Tibial nerve (tissue), 4 donors: ENCODE data around the gene C9orf72. TPM values are rescaled to one million over a fixed set of nuclear protein-coding genes. Genes with fewer than 3 reads are reported as not detected.

ENCODE experiments used
- DNase-seq, 2 donors: peaks; one replicate each; pipeline ENCODE4 v3.0.0-alpha.2; 2019; ENCODE audit warnings: low spot score in 2 of 2
- H3K27ac ChIP-seq, 4 donors: fragments of 200-600 bp; sonication (generic) in 3 of 4; one replicate each; pipeline ENCODE4 v1.5.1; 2017 to 2019; ENCODE audit warnings: mild to moderate bottlenecking in 1 of 4
- H3K27me3 ChIP-seq, 2 donors: fragments of 200-600 bp; sonication (generic) in 1 of 2; one replicate each; pipeline versions ENCODE4 v1.5.1 to v1.6.0; 2017 to 2019
- H3K36me3 ChIP-seq, 3 donors: fragments of 200-600 bp; sonication (generic); one replicate each; pipeline ENCODE4 v1.5.1; 2018 to 2019
- H3K4me1 ChIP-seq, 4 donors: fragments of 200-600 bp; sonication (generic) in 3 of 4; one replicate each; pipeline ENCODE4 v1.5.1; 2017 to 2019
- H3K4me3 ChIP-seq, 4 donors: fragments of 200-600 bp; sonication (generic) in 3 of 4; one replicate each; pipeline ENCODE4 v1.5.1; 2017 to 2019; ENCODE audit warnings: mild to moderate bottlenecking in 1 of 4, moderate library complexity in 1 of 4
- H3K9me3 ChIP-seq, 4 donors: fragments of 200-600 bp; sonication (generic) in 3 of 4; one replicate each; pipeline ENCODE4 v1.5.1; 2017 to 2019
- CTCF ChIP-seq, 5 experiments: fragments of 200-600 bp in 3 of 5; fragments of 450-650 bp in 2 of 5; sonication (generic) in 3 of 5; IDR thresholded peaks; one replicate each; pipeline ENCODE4 v1.5.1; 2016 to 2019; ENCODE audit warnings: antibody characterized with exemption in 5 of 5, mild to moderate bottlenecking in 3 of 5, moderate library complexity in 2 of 5
- EP300 ChIP-seq, 2 donors: sonication (generic); formaldehyde crosslinking; IDR thresholded peaks; one replicate each; pipeline ENCODE4 v1.6.1; 2017; ENCODE audit warnings: antibody characterized with exemption in 2 of 2, mild to moderate bottlenecking in 1 of 2
- POLR2A ChIP-seq, 2 donors: fragments of 450-650 bp; IDR thresholded peaks; one replicate each; pipeline ENCODE4 v1.6.1; 2017; ENCODE audit warnings: antibody characterized with exemption in 2 of 2, mild to moderate bottlenecking in 2 of 2, moderate library complexity in 2 of 2
- WGBS, 2 donors: methylation state at CpG; one replicate each; pipeline ENCODE4 v1.1.5; 2018; 5-methylcytosine and 5-hydroxymethylcytosine counted together
- total RNA-seq, 4 donors: library from RNA; depleted of rRNA; stranded (reverse); fragments of >200 nt; gene quantifications; one replicate each; pipeline ENCODE4 v1.1.0, GENCODE V29; 2016

C9orf72 gene
- total RNA-seq, 4 donors from 2014 or later, result 19.0 to 23.8 (median 20.7) TPM

- peak overlapping the region in 2 of 4 donors; percentile 34 to 79 for H3K27ac ChIP-seq
- peaks cover 0 to 12% (median 3%) of the 10 kb centered on the region in 4 donors for H3K4me1 ChIP-seq
- TF ChIP-seq EP300 (IDR thresholded peaks at IDR 0.05) (no peak), POLR2A (IDR thresholded peaks at IDR 0.05) (no peak), CTCF (IDR thresholded peaks at IDR 0.05) (no peak)
- H3K36me3 ChIP-seq, result no peaks in the 10 kb centered on the region
- 44 to 50% methylated on average over 2 of the region's 2 CpGs for WGBS, 2 donors
- no peak for DNase-seq
- no peaks in the 10 kb centered on the region for H3K27me3 ChIP-seq
- H3K4me3 ChIP-seq, result no peak overlapping the region
- no peaks in the 10 kb centered on the region for H3K9me3 ChIP-seq
Observed at GRCh38 chr9:27599870-27600238, 26.6 kb upstream of the C9orf72 start.

GRCh38 chr9:27599102-27599869 lies 26.0 kb upstream of the C9orf72 start:
- no peak overlapping the region for H3K4me3 ChIP-seq
- no peak for DNase-seq
- H3K27me3 ChIP-seq, result no peaks in the 10 kb centered on the region
- TF ChIP-seq POLR2A (IDR thresholded peaks at IDR 0.05) (no peak), EP300 (IDR thresholded peaks at IDR 0.05) (peak in 1 of 2 donors; percentile 64)
- peak overlapping the region in 2 of 4 donors; percentile 34 to 79 for H3K27ac ChIP-seq
- H3K4me1 ChIP-seq, result peaks cover 0 to 12% (median 3%) of the 10 kb centered on the region in 4 donors
- no peaks in the 10 kb centered on the region for H3K36me3 ChIP-seq
- H3K9me3 ChIP-seq, result no peaks in the 10 kb centered on the region
- WGBS, 2 donors, result 45 to 47% methylated on average over 6 of the region's 6 CpGs

GRCh38 chr9:27595733-27596132 lies 22.5 kb upstream of the C9orf72 start:
- WGBS, 2 donors, result 88 to 95% methylated on average over 13 of the region's 13 CpGs

GRCh38 chr9:27591672-27592071 lies 18.4 kb upstream of the C9orf72 start:
- H3K9me3 ChIP-seq, result no peaks in the 10 kb centered on the region
- TF ChIP-seq EP300 (IDR thresholded peaks at IDR 0.05) (no peak), POLR2A (IDR thresholded peaks at IDR 0.05) (no peak), CTCF (IDR thresholded peaks at IDR 0.05) (no peak)
- no peaks in the 10 kb centered on the region for H3K4me1 ChIP-seq
- DNase-seq, result no peak
- WGBS, 2 donors, result 47 to 51% methylated on average over 3 of the region's 3 CpGs
- H3K27me3 ChIP-seq, result no peaks in the 10 kb centered on the region
- H3K27ac ChIP-seq, result no peak overlapping the region
- no peak overlapping the region for H3K4me3 ChIP-seq
- H3K36me3 ChIP-seq, result no peaks in the 10 kb centered on the region

More at GRCh38 chr9:27595733-27596132, 22.5 kb upstream of the C9orf72 start:
- Histone ChIP-seq H3K4me1 (peaks cover 0 to 12% (median 3%) of the 10 kb centered on the region in 4 donors), H3K9me3 (no peaks in the 10 kb centered on the region), H3K27ac (no peak overlapping the region), H3K27me3 (no peaks in the 10 kb centered on the region), H3K36me3 (no peaks in the 10 kb centered on the region), H3K4me3 (no peak overlapping the region)
- no peak for TF ChIP-seq EP300 (IDR thresholded peaks at IDR 0.05)
- no peak for TF ChIP-seq CTCF (IDR thresholded peaks at IDR 0.05)
- TF ChIP-seq POLR2A (IDR thresholded peaks at IDR 0.05), result no peak
- no peak for DNase-seq

GRCh38 chr9:27591093-27591492 lies 17.8 kb upstream of the C9orf72 start:
- WGBS, 2 donors, result 73 to 81% methylated on average over 2 of the region's 2 CpGs
- H3K9me3 ChIP-seq, result no peaks in the 10 kb centered on the region
- TF ChIP-seq POLR2A (IDR thresholded peaks at IDR 0.05), result no peak
- peak in 1 of 2 donors; percentile 25 for TF ChIP-seq EP300 (IDR thresholded peaks at IDR 0.05)
- DNase-seq, result no peak
- H3K36me3 ChIP-seq, result no peaks in the 10 kb centered on the region
- H3K4me3 ChIP-seq, result no peak overlapping the region
- H3K4me1 ChIP-seq, result no peaks in the 10 kb centered on the region
- H3K27ac ChIP-seq, result no peak overlapping the region
- no peaks in the 10 kb centered on the region for H3K27me3 ChIP-seq

GRCh38 chr9:27590651-27591050 lies 17.4 kb upstream of the C9orf72 start:
- H3K4me3 ChIP-seq, result no peak overlapping the region
- H3K27me3 ChIP-seq, result no peaks in the 10 kb centered on the region
- H3K36me3 ChIP-seq, result no peaks in the 10 kb centered on the region
- H3K9me3 ChIP-seq, result no peaks in the 10 kb centered on the region
- H3K4me1 ChIP-seq, result no peaks in the 10 kb centered on the region
- DNase-seq, result no peak
- H3K27ac ChIP-seq, result no peak overlapping the region
- TF ChIP-seq POLR2A (IDR thresholded peaks at IDR 0.05), result no peak
- TF ChIP-seq CTCF (IDR thresholded peaks at IDR 0.05), result no peak
- TF ChIP-seq EP300 (IDR thresholded peaks at IDR 0.05), result no peak
